ENCODE data around the gene CHD6.

CHD6 gene

DNA sequence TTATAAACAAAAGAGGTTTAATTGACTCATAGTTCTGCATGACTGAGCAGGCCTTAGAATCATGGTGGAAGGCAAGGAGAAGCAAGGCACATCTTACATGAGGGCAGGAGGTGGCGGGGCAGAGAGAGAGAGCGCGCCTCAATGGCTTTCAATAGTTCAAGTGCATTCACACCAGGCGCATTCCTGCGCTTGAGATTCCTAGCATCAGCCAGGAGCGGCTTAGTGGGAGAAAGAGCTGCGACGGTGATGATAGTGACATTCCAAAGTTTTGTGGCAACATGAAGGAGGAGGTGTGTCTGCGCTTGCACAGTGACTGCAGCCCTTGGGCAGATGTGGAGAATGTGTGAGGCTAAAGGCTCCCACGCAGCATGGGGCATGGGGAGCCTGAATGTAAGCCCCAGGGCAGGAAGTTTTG is 226.6 kb downstream of the CHD6 start:
- DNase-seq (ENCODE audit: insufficient read length, low spot score) (no peak), FAIRE-seq (no peak)
- TF ChIP-seq POU2F2 (IDR thresholded peaks at IDR 0.05; ENCODE audit: low read depth, low read length), result no peak
- TF ChIP-seq TAF1 (IDR thresholded peaks at IDR 0.05; ENCODE audit: low read depth, low read length), result no peak
- no peak for TF ChIP-seq POLR2AphosphoS5 (IDR thresholded peaks at IDR 0.05; ENCODE audit: low read depth, low read length)
- no peak for TF ChIP-seq PAX5 (IDR thresholded peaks at IDR 0.05; ENCODE audit: insufficient read depth, low read length, severe bottlenecking)
- TF ChIP-seq SPI1 (IDR thresholded peaks at IDR 0.05; ENCODE audit: low read depth, low read length), result no peak
- no peak for TF ChIP-seq POLR2A (IDR thresholded peaks at IDR 0.05; ENCODE audit: low read depth, low read length)

DNA sequence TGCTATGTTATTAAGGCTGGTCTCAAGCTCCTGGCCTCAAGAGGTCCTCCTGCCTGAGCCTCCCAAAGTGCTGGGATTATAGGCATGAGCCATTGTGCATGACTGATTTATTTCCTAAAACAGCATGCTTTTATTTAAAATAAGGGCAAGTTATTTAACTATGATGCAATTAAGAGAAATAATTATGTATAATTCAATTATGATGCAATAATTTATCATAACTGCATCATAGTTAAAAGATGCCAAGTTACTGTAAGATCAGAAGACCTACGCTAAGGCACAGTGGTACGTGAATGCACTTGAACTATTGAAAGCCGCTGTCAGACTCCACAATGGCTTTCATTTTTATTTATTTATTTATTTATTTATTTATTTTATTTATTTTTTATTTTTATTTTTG is 227.3 kb downstream of the CHD6 start:
- TF ChIP-seq TAF1 (IDR thresholded peaks at IDR 0.05; ENCODE audit: low read depth, low read length) (no peak), POLR2AphosphoS5 (IDR thresholded peaks at IDR 0.05; ENCODE audit: low read depth, low read length) (no peak), SPI1 (IDR thresholded peaks at IDR 0.05; ENCODE audit: low read depth, low read length) (no peak), PAX5 (IDR thresholded peaks at IDR 0.05; ENCODE audit: insufficient read depth, low read length, severe bottlenecking) (no peak), POLR2A (IDR thresholded peaks at IDR 0.05; ENCODE audit: low read depth, low read length) (no peak), POU2F2 (IDR thresholded peaks at IDR 0.05; ENCODE audit: low read depth, low read length) (no peak)
- DNase-seq (ENCODE audit: insufficient read length, low spot score), result no peak
- no peak for FAIRE-seq

DNA sequence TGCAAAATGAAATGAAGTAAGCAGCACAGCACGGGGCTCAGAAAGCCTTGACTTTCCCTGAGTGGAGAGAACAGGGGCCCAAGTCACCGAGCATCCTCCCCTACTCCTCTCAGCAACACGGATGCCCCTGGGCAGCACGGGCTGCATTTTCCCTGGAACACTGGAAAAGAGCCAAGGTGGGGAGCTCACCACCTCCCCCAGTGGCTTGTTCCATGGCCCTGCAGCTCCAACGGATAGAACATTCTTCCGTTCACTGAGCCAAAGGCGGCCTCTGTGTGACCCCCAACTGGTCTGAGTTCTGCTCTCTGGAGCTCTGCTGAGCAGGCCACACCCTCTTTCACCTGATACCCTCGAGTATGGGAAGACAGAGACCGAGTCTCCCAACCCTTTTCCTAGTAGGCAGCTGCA is 230.7 kb downstream of the CHD6 start:
- TF ChIP-seq POLR2A (IDR thresholded peaks at IDR 0.05; ENCODE audit: low read depth, low read length), result no peak
- TF ChIP-seq POLR2AphosphoS5 (IDR thresholded peaks at IDR 0.05; ENCODE audit: low read depth, low read length), result no peak
- TF ChIP-seq SPI1 (IDR thresholded peaks at IDR 0.05; ENCODE audit: low read depth, low read length), result no peak
- no peak for TF ChIP-seq POU2F2 (IDR thresholded peaks at IDR 0.05; ENCODE audit: low read depth, low read length)
- no peak for TF ChIP-seq PAX5 (IDR thresholded peaks at IDR 0.05; ENCODE audit: insufficient read depth, low read length, severe bottlenecking)
- TF ChIP-seq TAF1 (IDR thresholded peaks at IDR 0.05; ENCODE audit: low read depth, low read length), result no peak
- no peak for FAIRE-seq
- no peak for DNase-seq (ENCODE audit: insufficient read length, low spot score)

DNA sequence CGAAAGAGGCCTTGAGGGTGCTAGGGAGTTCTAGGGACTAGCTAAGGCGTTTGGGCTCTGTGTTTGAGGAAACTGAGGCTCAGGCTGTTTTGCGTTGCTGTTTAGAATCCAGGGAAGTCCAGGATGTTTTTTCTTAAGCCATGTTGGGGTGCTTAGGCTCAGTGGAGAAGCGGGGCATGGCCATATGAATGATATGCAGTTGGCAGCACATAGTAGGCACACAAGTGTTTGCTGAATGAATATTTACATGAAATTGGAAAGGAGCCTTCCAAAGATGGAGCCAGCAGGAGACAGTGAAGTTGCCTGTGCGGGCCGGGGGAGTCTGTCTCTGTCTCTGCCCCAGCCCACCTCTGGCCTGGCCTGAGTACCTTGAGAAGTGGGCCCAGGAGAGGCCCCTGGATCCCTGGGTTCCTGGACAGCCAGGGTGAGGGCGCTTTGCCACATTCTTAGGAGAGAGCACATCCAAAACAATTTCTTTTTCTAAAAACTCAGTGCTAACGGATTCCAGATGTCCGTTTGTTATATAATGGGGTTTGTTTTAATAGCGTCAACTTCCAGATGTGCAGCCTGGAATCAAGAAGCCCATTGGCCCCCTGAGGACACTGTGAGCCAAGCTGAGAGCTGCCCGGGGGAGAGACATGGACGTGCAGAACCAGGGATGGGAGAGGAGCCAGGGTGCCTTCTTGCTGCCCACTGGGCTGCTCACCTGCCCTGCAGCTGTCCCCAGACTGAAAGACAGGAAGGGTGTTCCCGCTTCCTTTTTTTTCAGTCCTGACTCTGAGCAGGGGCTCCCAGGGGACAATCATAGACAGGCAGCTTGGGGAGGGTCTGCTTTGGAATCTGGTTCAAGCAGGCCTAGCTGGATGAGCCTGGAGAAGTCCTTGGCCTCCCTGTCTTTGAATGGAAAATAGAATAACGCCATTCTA is 231.4 kb downstream of the CHD6 start:
- no peak for TF ChIP-seq POU2F2 (IDR thresholded peaks at IDR 0.05; ENCODE audit: low read depth, low read length)
- TF ChIP-seq POLR2A (IDR thresholded peaks at IDR 0.05; ENCODE audit: low read depth, low read length), result no peak
- no peak for TF ChIP-seq POLR2AphosphoS5 (IDR thresholded peaks at IDR 0.05; ENCODE audit: low read depth, low read length)
- TF ChIP-seq PAX5 (IDR thresholded peaks at IDR 0.05; ENCODE audit: insufficient read depth, low read length, severe bottlenecking), result no peak
- no peak for TF ChIP-seq TAF1 (IDR thresholded peaks at IDR 0.05; ENCODE audit: low read depth, low read length)
- TF ChIP-seq SPI1 (IDR thresholded peaks at IDR 0.05; ENCODE audit: low read depth, low read length), result no peak
- no peak for DNase-seq (ENCODE audit: insufficient read length, low spot score)
- no peak for FAIRE-seq

DNA sequence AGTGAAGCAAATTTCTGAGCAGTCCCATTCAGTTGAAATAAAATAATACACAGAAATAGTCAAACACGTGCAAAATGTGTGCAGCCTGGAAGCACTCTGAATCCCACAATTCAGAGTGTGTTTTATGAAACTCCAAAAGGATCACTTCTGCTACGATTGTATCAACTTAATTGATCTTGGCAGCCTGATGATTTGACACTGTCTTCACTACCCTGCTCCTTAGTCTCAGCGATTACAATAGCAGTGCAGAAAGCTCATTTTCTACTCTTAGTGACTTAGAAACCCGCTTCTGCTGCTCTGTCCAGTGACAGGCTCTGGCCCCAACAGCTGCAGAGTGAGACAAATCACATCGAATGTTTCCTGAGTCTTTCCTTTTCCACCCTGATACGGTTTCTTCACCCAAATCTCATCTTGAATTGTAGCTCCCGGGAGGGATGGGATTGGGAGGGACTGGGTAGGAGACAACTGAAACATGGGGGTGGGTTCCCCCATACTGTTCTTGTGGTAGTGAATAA is 235.3 kb downstream of the CHD6 start:
- DNase-seq (ENCODE audit: insufficient read length, low spot score), result no peak
- FAIRE-seq, result no peak
- TF ChIP-seq TAF1 (IDR thresholded peaks at IDR 0.05; ENCODE audit: low read depth, low read length) (no peak), SPI1 (IDR thresholded peaks at IDR 0.05; ENCODE audit: low read depth, low read length) (no peak), POU2F2 (IDR thresholded peaks at IDR 0.05; ENCODE audit: low read depth, low read length) (no peak), POLR2AphosphoS5 (IDR thresholded peaks at IDR 0.05; ENCODE audit: low read depth, low read length) (no peak), POLR2A (IDR thresholded peaks at IDR 0.05; ENCODE audit: low read depth, low read length) (no peak), PAX5 (IDR thresholded peaks at IDR 0.05; ENCODE audit: insufficient read depth, low read length, severe bottlenecking) (no peak)

DNA sequence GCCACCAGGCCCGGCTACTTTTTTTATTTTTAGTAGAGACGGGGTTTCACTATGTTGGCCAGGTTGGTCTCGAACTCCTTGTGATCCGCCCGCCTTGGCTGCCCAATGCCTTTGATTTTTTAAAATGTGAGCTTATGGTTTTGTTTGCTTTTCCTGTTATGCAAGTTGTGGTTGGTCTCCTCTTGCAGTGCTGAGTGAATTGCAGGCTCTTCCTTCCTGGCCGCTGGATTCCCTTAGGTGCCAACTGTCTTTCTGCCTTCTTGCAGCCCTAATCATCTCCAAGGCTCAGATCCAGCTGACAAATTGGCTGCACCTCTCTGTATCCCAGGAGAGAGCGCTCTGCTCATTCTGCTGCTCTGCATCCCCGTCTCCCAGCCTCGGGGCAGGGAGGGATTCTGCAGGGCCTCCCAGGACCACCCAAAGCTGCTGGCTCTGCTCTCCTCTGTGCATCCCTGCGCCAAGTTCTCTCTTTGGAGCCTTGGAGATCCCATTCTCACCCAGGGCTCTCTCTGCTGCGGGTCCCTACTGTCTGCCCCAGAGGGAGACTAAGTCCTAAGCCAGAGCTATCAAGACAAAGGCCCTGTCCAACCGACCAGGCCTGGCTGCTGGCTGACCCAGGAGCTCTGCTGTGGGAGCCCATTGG is 237.5 kb downstream of the CHD6 start:
- TF ChIP-seq POU2F2 (IDR thresholded peaks at IDR 0.05; ENCODE audit: low read depth, low read length) (no peak), POLR2AphosphoS5 (IDR thresholded peaks at IDR 0.05; ENCODE audit: low read depth, low read length) (no peak), PAX5 (IDR thresholded peaks at IDR 0.05; ENCODE audit: insufficient read depth, low read length, severe bottlenecking) (no peak), POLR2A (IDR thresholded peaks at IDR 0.05; ENCODE audit: low read depth, low read length) (no peak), TAF1 (IDR thresholded peaks at IDR 0.05; ENCODE audit: low read depth, low read length) (no peak), SPI1 (IDR thresholded peaks at IDR 0.05; ENCODE audit: low read depth, low read length) (no peak)
- DNase-seq (ENCODE audit: insufficient read length, low spot score) (no peak), FAIRE-seq (no peak)

DNA sequence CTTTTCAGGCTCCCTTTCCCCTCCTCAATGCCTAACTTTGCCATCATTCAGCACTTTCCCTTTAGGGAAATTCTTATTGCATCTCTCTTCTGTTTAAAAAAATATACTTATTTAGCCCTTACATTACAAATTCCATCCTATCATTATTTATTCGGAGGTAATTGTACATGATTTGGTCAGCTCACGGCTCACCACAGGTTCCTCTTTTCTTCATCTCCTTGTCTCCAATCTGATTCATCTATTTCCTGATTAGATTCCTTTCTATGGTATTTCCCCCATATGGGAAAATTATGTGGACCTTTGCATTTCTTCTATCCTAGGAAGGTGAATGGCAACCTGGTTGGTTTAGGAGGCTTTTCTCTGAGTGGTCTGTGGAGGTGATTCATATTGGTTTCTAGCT is 238.6 kb downstream of the CHD6 start:
- TF ChIP-seq POU2F2 (IDR thresholded peaks at IDR 0.05; ENCODE audit: low read depth, low read length) (no peak), POLR2A (IDR thresholded peaks at IDR 0.05; ENCODE audit: low read depth, low read length) (no peak)
- no peak for FAIRE-seq
- DNase-seq (ENCODE audit: insufficient read length, low spot score), result no peak

DNA sequence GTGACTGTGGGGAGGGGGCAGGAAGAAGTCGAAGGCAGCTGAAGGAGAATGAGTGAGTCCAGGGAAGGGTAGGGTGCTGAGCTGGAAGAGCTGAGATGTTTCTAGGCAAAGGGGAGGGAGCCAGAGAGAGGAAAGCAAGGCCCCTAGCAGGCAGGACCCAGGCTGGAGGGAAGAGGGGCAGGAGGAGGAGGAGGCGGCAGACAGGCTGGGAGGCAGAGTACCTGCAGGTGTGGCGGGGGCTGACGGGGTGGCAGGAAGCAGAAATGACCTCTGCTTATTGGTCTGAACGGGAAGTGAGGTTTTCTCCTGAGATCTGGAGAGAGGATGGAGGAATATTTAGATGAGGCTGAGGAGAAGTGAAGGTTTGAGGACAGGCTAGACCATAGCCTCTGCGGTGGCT is 240.9 kb downstream of the CHD6 start:
- no peak for DNase-seq (ENCODE audit: insufficient read length, low spot score)
- no peak for FAIRE-seq
- TF ChIP-seq PAX5 (IDR thresholded peaks at IDR 0.05; ENCODE audit: insufficient read depth, low read length, severe bottlenecking) (no peak), POLR2A (IDR thresholded peaks at IDR 0.05; ENCODE audit: low read depth, low read length) (no peak), SPI1 (IDR thresholded peaks at IDR 0.05; ENCODE audit: low read depth, low read length) (no peak), TAF1 (IDR thresholded peaks at IDR 0.05; ENCODE audit: low read depth, low read length) (no peak), POLR2AphosphoS5 (IDR thresholded peaks at IDR 0.05; ENCODE audit: low read depth, low read length) (no peak), POU2F2 (IDR thresholded peaks at IDR 0.05; ENCODE audit: low read depth, low read length) (no peak)

DNA sequence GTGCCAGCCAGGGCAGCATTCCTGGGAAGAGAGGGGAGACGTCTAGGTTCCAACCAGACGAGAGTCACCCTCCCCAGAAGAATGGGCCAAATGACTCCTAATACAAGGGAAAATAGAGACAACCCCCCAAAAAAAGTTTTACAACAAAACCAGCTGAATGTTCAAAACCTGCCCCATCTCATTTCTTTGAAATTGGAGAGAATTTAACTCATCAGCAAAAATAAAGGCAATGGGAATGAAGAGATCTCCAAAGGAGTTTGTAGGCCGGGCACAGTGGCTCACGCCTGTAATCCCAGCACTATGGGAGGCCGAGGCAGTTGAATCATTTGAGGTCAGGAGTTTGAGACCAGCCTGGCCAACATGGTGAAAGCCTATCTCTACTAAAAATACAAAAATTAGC is 241.8 kb downstream of the CHD6 start:
- FAIRE-seq (no peak), DNase-seq (ENCODE audit: insufficient read length, low spot score) (no peak)
- TF ChIP-seq SPI1 (IDR thresholded peaks at IDR 0.05; ENCODE audit: low read depth, low read length) (no peak), PAX5 (IDR thresholded peaks at IDR 0.05; ENCODE audit: insufficient read depth, low read length, severe bottlenecking) (no peak), TAF1 (IDR thresholded peaks at IDR 0.05; ENCODE audit: low read depth, low read length) (no peak), POLR2A (IDR thresholded peaks at IDR 0.05; ENCODE audit: low read depth, low read length) (no peak), POLR2AphosphoS5 (IDR thresholded peaks at IDR 0.05; ENCODE audit: low read depth, low read length) (no peak), POU2F2 (IDR thresholded peaks at IDR 0.05; ENCODE audit: low read depth, low read length) (no peak)

All from GM12891 (cell line).